ENCODE results near the gene TBX6. TPM values are rescaled to one million over a fixed set of nuclear protein-coding genes. Genes with fewer than 3 reads are reported as not detected.

TBX6 gene
- total RNA-seq, 2 donors from 2014 or later: 3.0 to 6.3 TPM

DNA sequence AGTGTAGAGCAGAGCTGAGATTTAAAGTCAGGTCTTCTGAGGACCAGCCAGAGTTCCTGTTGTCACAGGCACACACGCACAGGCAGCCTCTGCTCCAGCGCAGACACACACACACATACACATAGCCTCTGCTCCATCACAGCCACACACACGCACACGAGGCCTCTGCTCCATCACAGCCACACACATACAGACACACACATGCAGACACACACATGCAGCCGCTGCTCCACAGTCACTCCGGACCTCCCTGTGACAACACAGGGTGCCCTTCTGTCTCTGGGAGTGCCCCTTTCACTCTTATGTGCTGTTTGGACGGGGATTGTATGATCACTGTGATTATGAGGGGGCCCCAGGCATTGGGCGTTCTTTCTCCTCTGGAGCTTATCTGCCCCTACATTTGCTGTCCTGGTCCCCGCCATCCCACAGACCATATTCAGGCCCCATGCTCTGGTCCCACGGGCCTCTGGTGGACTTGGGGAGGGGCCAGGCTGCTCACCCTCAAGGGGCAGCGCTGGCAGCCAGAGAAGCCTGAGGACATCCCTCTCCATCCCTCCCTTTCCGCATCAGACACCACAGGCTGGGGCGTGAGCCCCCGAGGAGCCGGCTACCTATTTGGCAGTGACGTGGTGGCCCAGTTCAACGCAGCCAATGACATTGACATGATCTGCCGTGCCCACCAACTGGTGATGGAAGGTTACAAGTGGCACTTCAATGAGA lies 7.5 kb downstream of the TBX6 start:
- Mint-ChIP-seq H3K27ac (peak overlapping the region; percentile 22), H3K4me3 (no peak overlapping the region), H3K36me3 (ENCODE audit: low read depth) (peaks cover 60% of the 10 kb centered on the region), H3K4me1 (no peaks in the 10 kb centered on the region), H3K9me3 (no peaks in the 10 kb centered on the region), H3K27me3 (ENCODE audit: insufficient read depth) (no peaks in the 10 kb centered on the region)
- Histone ChIP-seq H3K9ac (ENCODE audit: extremely low read depth, low read length, poor library complexity, severe bottlenecking) (no peak overlapping the region), H3K4me1 (ENCODE audit: control insufficient read depth, insufficient read depth, low read length) (peaks cover 6% of the 10 kb centered on the region), H3K27me3 (ENCODE audit: control insufficient read depth, insufficient read depth, low read length, poor library complexity, severe bottlenecking) (no peaks in the 10 kb centered on the region), H3K36me3 (ENCODE audit: control insufficient read depth, insufficient read depth, low read length) (peaks cover 68% of the 10 kb centered on the region), H3K27ac (ENCODE audit: low read depth, low read length) (no peak overlapping the region), H3K9me3 (ENCODE audit: control insufficient read depth, low read length) (no peaks in the 10 kb centered on the region), H3K4me3 (ENCODE audit: low read length) (no peak overlapping the region)
- 90% methylated on average over 10 to 18 of the region's 18 CpGs for WGBS, 2 experiments (ENCODE audit: insufficient coverage in 1 of 2, insufficient read length in 1 of 2)
- DNase-seq: no peak
- TF ChIP-seq, protein P1, sequence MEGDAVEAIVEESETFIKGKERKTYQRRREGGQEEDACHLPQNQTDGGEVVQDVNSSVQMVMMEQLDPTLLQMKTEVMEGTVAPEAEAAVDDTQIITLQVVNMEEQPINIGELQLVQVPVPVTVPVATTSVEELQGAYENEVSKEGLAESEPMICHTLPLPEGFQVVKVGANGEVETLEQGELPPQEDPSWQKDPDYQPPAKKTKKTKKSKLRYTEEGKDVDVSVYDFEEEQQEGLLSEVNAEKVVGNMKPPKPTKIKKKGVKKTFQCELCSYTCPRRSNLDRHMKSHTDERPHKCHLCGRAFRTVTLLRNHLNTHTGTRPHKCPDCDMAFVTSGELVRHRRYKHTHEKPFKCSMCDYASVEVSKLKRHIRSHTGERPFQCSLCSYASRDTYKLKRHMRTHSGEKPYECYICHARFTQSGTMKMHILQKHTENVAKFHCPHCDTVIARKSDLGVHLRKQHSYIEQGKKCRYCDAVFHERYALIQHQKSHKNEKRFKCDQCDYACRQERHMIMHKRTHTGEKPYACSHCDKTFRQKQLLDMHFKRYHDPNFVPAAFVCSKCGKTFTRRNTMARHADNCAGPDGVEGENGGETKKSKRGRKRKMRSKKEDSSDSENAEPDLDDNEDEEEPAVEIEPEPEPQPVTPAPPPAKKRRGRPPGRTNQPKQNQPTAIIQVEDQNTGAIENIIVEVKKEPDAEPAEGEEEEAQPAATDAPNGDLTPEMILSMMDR (conservative IDR thresholded peaks at IDR 0.05): no peak

DNA sequence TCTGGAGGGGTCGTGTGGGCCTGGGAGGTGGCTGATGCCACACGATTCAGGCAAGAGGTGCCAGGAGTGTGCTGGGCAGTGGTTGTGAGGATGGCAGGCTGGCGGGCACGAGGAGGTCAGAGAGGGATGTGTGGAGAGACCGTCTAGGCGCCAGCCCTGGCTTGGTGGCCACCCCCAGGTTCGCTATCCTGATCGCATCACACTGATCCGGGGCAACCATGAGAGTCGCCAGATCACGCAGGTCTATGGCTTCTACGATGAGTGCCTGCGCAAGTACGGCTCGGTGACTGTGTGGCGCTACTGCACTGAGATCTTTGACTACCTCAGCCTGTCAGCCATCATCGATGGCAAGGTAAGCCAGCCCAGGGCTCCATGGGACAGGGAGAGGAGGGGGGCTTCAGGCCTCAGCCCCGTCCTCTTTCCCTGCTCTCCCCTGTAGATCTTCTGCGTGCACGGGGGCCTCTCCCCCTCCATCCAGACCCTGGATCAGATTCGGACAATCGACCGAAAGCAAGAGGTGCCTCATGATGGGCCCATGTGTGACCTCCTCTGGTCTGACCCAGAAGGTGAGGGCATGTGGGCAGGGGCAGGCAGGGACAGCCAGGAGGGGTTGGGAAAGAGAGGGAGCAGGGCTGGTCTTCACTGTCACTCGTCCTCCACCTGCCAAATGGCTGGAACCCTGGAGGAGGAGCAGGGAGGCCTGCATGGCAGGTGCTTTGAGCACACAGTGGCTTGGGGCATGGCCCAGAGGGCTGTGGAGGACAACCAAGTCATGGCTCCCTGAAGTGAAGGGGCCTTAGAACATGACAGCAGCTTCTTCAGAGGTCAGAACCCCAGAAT lies 8.3 kb downstream of the TBX6 start:
- WGBS, 2 experiments (ENCODE audit: insufficient coverage in 1 of 2, insufficient read length in 1 of 2): 95 to 98% methylated on average over 16 to 24 of the region's 24 CpGs
- DNase-seq: no peak
- Mint-ChIP-seq H3K27me3 (ENCODE audit: insufficient read depth) (no peaks in the 10 kb centered on the region), H3K36me3 (ENCODE audit: low read depth) (peaks cover 66% of the 10 kb centered on the region), H3K9me3 (no peaks in the 10 kb centered on the region), H3K27ac (peak overlapping the region; percentile 16), H3K4me3 (no peak overlapping the region), H3K4me1 (no peaks in the 10 kb centered on the region)
- no peak overlapping the region for H3K9ac ChIP-seq (ENCODE audit: extremely low read depth, low read length, poor library complexity, severe bottlenecking)
- H3K4me1 ChIP-seq (ENCODE audit: control insufficient read depth, insufficient read depth, low read length): peaks cover 6% of the 10 kb centered on the region
- H3K9me3 ChIP-seq (ENCODE audit: control insufficient read depth, low read length): no peaks in the 10 kb centered on the region
- peaks cover 75% of the 10 kb centered on the region for H3K36me3 ChIP-seq (ENCODE audit: control insufficient read depth, insufficient read depth, low read length)
- TF ChIP-seq, protein P1 (conservative IDR thresholded peaks at IDR 0.05): no peak
- no peak overlapping the region for H3K4me3 ChIP-seq (ENCODE audit: low read length)
- H3K27ac ChIP-seq (ENCODE audit: low read depth, low read length): no peak overlapping the region
- no peaks in the 10 kb centered on the region for H3K27me3 ChIP-seq (ENCODE audit: control insufficient read depth, insufficient read depth, low read length, poor library complexity, severe bottlenecking)

DNA sequence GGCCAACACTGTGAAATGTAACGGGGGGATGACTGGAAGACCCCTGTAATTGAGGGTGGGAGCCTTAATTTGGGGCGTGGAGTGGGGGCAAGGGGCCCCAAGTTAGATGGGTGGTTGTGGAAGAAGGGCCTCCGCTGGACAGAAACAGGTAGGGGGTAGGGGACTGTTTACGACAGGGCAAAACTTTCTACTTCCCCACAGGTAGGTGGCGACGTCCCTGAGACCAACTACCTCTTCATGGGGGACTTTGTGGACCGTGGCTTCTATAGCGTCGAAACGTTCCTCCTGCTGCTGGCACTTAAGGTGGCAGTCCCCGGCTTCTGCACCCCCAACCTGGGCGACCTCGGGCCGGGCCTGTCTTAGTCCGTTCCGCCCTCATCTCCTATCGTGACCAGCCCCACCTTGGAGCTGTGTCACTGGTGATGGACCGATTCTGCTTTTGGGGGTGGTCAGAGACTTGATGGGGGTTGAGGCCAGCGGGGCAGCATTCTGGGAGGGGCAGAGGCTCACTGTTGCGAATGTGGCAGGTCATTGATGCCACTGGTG lies 9.1 kb downstream of the TBX6 start:
- Histone ChIP-seq H3K9ac (ENCODE audit: extremely low read depth, low read length, poor library complexity, severe bottlenecking) (no peak overlapping the region), H3K36me3 (ENCODE audit: control insufficient read depth, insufficient read depth, low read length) (peaks cover 83% of the 10 kb centered on the region), H3K4me3 (ENCODE audit: low read length) (no peak overlapping the region), H3K27me3 (ENCODE audit: control insufficient read depth, insufficient read depth, low read length, poor library complexity, severe bottlenecking) (no peaks in the 10 kb centered on the region), H3K9me3 (ENCODE audit: control insufficient read depth, low read length) (no peaks in the 10 kb centered on the region), H3K4me1 (ENCODE audit: control insufficient read depth, insufficient read depth, low read length) (peaks cover 7% of the 10 kb centered on the region), H3K27ac (ENCODE audit: low read depth, low read length) (no peak overlapping the region)
- DNase-seq: no peak
- WGBS, 2 experiments (ENCODE audit: insufficient coverage in 1 of 2, insufficient read length in 1 of 2): 89 to 90% methylated on average over 15 to 20 of the region's 20 CpGs
- no peaks in the 10 kb centered on the region for H3K9me3 Mint-ChIP-seq
- H3K27me3 Mint-ChIP-seq (ENCODE audit: insufficient read depth): no peaks in the 10 kb centered on the region
- H3K27ac Mint-ChIP-seq: peak overlapping the region; percentile 16
- H3K4me1 Mint-ChIP-seq: no peaks in the 10 kb centered on the region
- TF ChIP-seq, protein P1 (conservative IDR thresholded peaks at IDR 0.05): peak; percentile 63
- H3K36me3 Mint-ChIP-seq (ENCODE audit: low read depth): peaks cover 72% of the 10 kb centered on the region
- H3K4me3 Mint-ChIP-seq: no peak overlapping the region

Data from endodermal cell (in vitro differentiated cells).